ENCODE data around the gene TEX36.

GRCh38 chr10:125691160-125691981 is 8.4 kb upstream of the TEX36 start:
- no peak for TF ChIP-seq REST (IDR thresholded peaks at IDR 0.05; ENCODE audit: insufficient replicate concordance, low read depth)
- TF ChIP-seq CTCF (IDR thresholded peaks at IDR 0.05; ENCODE audit: insufficient read depth, low read length) = no peak
